Stimulated activated CD4-positive, alpha-beta T cell treated with anti-CD3 and anti-CD28 coated beads, Interleukin-1b, Interleukin-23, amount 100 ng/mL, for 4 hours (primary cell): Measurements from ENCODE around the gene TOP3B.
"Not testable (repeated sequence)": the region's sequence is repeated elsewhere in the genome, so short reads cannot be mapped to it uniquely, and the experiment has no call there.

ENCODE experiments used
- DNase-seq, 2 donors: peaks; one replicate each; pipeline ENCODE4 v3.0.0-alpha.2; 2020; ENCODE audit warnings: low read depth in 2 of 2

The TOP3B gene

DNA sequence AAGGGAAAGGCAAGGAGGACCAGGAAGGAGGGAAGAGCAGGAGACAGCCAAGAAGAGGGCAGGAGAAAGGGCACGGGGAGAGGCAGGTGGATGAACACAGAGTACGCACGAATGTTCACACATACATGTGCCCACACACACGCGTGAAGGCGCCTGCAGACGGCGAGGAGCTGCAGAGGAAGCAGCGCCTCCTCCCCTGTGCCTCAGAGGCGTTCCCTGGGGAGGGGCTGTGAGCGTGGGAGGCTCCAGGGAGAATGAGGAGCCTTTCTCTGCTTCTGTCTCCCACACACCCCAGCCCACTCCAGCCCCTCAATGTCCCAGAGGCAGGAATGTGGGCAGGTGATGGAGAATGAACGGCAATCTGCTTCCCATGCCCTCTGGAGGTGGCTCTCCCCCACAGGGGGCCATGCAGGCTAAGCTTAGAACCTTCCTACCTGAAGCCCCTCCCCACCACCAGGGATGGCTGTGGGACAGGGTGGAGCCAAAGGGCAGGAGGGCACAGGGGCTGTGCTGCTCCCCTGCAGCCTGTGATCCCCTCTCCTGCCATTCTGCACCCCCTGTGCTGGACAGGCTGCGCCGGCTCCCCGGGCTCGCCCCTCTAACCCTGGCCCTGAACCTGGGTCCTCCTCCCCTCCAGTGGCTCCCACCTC, 55.3 kb downstream of the TOP3B start:
- no peak for DNase-seq

DNA sequence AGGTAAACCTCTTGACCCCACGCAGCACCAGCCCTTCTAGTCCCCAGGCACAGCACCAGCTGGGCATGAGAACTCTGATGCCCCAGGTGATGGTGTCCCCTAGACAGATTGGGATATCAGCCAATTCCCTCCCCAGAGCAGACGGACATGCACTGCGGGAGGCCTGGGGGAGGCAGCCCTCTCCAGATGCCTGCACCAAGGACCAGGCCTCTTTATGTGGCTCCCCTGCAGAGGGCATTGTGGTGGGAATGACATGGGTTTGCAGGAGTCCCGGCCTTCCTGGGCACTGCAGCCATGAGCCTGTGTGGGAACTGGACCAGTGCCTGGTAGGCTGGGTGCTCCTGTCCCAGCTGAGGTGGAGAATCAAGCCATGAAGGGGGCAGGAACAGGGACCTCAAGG, 55.9 kb downstream of the TOP3B start:
- no peak for DNase-seq

DNA sequence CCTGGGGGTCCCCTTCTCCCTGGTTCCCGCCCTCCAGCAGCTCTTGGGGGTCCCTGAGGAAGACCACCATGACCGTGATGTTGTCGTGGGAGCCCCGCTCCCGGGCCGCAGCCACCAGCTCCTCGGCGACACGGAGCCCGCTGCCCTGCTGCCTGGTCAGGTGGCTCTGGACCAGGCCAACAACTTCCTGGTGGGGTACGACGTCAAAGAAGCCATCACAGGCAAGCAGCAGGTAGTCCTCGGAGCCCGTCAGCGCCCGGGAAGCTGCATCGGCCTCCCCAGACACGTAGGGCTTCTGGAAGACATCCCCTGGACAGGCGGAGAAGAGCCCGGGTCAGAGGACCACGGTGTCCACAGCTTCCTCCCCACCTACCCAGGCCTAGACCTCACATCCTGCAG, 59.4 kb downstream of the TOP3B start:
- no peak for DNase-seq

GRCh38 chr22:21922370-21923162, 60.0 kb downstream of the TOP3B start:
- no peak for DNase-seq

GRCh38 chr22:21921729-21922128, 60.9 kb downstream of the TOP3B start:
- no peak for DNase-seq

GRCh38 chr22:21921184-21921721, 61.3 kb downstream of the TOP3B start:
- no peak for DNase-seq

DNA sequence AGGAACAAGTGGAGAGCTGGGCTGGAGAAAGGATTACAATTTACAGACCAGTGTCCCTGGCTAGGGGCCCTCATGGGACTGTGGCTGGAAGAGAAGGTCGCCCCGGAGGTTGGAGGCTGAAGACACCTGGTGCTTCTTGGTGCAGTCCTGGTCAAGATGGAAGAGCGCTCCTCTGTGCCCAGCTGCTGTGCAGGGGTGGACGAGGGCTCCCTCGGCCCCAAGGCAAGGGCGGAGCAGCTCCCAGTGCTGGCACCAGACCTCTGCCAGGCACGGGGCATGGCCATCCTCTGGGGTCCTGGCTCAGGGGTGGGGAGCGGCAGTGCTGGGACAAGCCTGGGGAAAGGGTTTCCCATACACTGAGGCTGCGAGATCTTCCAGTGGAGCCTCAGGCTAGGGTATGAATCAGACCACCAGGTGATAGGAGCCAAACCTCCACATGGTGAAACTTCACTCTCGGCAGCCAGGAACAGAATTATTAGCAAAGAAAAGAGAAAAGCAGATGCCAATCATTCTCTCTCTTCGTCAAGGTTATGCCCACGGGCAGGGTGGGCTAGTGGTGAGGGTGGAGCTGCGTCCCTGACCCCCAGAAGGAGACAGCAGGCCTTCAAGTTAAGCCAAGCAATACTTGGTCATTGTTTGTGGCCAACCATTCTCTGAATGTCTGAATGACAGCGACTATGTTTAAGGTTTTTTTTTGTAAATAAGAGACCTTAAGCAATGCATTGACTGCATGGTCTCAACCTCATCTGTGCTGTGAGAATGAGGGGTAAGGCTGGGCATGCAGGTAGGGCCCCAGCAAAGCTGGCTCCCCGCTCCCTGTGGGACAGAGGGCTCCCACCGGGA, 62.0 kb downstream of the TOP3B start:
- DNase-seq = no peak

GRCh38 chr22:21919526-21920307, 62.9 kb downstream of the TOP3B start:
- no peak for DNase-seq

DNA sequence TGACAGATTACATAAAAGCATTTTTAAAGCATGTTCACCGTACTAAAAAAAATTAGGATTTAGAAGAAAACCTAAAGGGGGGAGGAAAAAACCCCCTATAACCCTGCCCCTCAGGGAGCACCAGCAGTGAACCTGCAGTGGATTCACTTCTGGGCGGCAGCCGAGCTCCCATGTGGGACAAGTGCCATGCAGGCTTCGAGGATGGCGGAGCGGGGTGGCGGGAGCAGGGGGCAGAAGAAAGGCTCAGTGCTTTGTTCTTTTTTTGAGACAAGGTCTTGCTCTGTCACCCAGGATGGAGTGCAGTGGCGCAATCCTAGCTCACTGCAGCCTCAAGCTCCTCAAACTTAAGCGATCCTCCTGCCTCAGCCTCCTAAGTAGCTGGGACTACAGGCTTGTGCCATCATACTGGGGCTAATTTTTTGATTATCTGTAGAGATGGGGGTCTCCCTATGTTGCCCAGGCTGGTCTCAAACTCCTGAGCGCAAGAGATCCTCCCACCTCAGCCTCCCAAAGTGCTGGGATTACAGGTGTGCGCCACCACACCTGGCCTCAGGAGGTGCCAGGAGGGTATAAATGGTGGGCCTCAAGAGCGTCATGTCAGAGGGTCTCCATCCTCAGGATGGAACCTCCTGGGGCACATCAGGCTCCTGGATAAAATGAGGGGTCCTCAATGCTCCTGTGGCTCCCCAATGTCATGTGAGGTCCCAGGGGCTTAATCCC, 64.0 kb downstream of the TOP3B start:
- no peak for DNase-seq

DNA sequence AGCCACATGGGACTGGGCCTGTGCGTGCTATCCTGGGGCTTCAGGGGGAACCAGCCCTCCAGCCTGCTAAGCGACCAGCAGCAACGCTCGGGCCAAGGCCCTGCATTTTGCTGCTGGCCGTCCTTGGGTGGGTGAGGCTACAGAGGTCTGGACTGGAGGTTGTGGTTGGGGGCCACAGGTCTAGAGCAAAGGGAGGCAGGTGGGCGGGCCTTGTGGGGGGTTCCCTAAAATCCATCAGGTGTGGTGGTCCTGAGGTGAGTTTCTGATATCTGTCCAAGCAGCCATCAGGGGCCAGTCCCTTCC, 64.7 kb downstream of the TOP3B start:
- DNase-seq = no peak

GRCh38 chr22:21917181-21917958, 65.2 kb downstream of the TOP3B start:
- DNase-seq = no peak

GRCh38 chr22:21916309-21916918, 66.2 kb downstream of the TOP3B start:
- DNase-seq = no peak

DNA sequence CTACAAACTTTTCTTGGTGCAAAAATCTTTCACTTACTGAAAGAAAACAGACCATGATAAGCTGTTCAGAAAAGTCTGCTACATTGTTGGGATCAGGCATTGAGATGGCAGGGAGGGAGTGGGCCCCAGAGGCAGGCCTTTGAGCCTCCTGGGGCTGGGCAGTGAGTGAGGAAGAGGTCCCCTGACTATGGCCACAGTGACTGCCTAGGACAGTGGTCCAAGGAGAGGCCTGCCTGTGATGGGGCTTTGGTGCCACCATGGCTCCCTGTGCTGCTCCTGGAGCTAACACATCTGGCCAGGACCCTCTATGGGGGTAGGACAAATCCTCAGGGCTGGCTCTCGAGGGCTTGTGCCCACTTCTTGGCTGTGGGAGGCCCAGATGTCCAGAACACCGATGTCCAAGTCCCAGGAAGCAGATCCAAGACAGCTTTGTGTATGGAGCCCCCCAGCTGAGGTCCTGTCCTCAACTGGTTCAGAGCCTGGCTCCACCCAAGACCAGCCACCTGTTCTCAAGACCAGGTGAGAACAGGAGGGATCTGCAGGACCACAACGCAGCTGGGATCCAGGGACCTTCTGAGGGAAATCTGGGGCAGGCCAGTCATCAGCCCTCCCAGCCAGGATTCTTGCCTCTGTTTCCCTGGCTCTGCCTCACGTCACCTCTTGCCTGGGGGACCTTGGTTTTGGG, 66.8 kb downstream of the TOP3B start:
- no peak for DNase-seq

DNA sequence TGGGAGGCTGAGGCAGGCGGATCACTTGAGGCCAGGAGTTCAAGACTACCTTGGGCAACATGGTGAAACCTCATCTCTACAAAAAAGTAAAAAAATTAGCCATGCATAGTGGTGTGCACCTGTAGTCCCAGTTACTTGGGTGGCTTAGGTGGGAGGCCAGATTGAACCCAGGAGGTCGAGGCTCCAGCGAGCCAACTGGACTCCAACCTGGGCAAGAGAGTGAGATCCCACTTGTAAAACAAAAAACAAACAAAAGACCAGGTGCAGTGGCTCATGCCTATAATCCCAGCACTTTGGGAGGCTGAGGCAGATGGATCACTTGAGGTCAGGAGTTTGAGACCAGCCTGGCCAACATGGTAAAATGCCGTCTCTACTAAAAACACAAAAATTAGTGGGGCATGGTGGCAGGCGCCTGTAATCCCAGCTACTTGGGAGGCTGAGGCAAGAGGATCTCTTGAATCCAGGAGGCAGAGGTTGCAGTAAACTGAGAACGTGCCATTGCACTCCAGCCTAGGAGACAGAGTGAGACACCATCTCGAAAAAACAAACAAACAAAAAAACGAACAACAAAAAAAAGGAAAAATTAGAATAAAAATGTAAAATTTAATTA, 68.4 kb downstream of the TOP3B start:
- DNase-seq = not testable (repeated sequence)

DNA sequence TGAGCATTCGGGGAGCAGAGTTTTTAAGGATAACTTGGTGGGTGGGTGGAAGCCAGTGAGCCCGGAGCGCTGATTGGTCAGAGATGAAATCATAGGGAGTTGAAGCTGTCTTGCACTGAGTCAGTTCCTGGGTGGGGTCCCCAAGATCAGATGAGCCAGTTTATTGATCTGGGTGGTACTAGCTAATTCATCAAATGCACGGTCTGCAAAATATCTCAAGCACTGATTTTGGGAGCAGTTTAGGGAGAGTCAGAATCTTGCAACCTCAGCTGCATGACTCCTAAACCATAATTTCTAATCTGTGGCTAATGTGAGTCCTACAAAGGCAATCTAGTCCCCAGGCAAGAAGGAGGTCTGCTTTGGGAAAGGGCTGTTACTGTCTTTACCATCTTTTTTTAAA, 72.2 kb downstream of the TOP3B start:
- not testable (repeated sequence) for DNase-seq

GRCh38 chr22:21909871-21910270, 72.7 kb downstream of the TOP3B start:
- DNase-seq = no peak

- no peak for DNase-seq
Measured at GRCh38 chr22:21907638-21908522, 74.7 kb downstream of the TOP3B start.
